KMS-11 (cell line): ENCODE data around the gene XIST.

Source experiments
- H2AFZ ChIP-seq: fragments of 200-600 bp; sonication (generic); 2 replicates; pipeline ENCODE4 v1.6.1; 2016; ENCODE audit warnings: antibody characterized with exemption, mixed run types, low read depth
- H3K27ac ChIP-seq: fragments of 200-600 bp; sonication (generic); 2 replicates; pipeline ENCODE4 v1.6.1; 2016; ENCODE audit warnings: mild to moderate bottlenecking, mixed run types
- H3K27me3 ChIP-seq: fragments of 200-600 bp; sonication (generic); 2 replicates; pipeline ENCODE4 v1.6.1; 2017; ENCODE audit warnings: mild to moderate bottlenecking, low read depth, mixed run types, moderate library complexity; ENCODE audit not compliant: insufficient read depth
- H3K36me3 ChIP-seq: fragments of 200-600 bp; sonication (generic); 2 replicates; pipeline ENCODE4 v1.6.1; 2017; ENCODE audit warnings: mild to moderate bottlenecking, mixed run types; ENCODE audit not compliant: insufficient read depth
- H3K4me1 ChIP-seq: fragments of 200-600 bp; sonication (generic); 2 replicates; pipeline ENCODE4 v1.6.1; 2016; ENCODE audit warnings: mild to moderate bottlenecking, low read depth, mixed run types; ENCODE audit not compliant: poor library complexity, severe bottlenecking
- H3K4me2 ChIP-seq: fragments of 200-600 bp; sonication (generic); 2 replicates; pipeline ENCODE4 v1.7.0; 2016; ENCODE audit warnings: mild to moderate bottlenecking, mixed run types
- H3K4me3 ChIP-seq: fragments of 200-600 bp; sonication (generic); IDR thresholded peaks from 2 replicates; pipeline ENCODE4 v1.6.1; 2017; ENCODE audit warnings: low read depth, low read length, mixed read lengths; ENCODE audit not compliant: insufficient read depth
- H3K79me2 ChIP-seq: fragments of 200-600 bp; sonication (generic); 2 replicates; pipeline ENCODE4 v1.6.1; 2016; ENCODE audit warnings: low read depth, mixed run types; ENCODE audit not compliant: insufficient read depth
- H3K9ac ChIP-seq: fragments of 200-600 bp; sonication (generic); 2 replicates; pipeline ENCODE4 v1.6.1; 2016; ENCODE audit warnings: mild to moderate bottlenecking, mixed run types
- H4K20me1 ChIP-seq: fragments of 200-600 bp; sonication (generic); 2 replicates; pipeline ENCODE4 v1.6.1; 2016; ENCODE audit warnings: mild to moderate bottlenecking, mixed run types; ENCODE audit not compliant: insufficient read depth
- TF ChIP-seq, protein P1 (sequence below): fragments of 200-600 bp; sonication (generic); conservative IDR thresholded peaks from 2 replicates; pipeline ENCODE4 v1.6.1; 2017; ENCODE audit warnings: low read depth, mild to moderate bottlenecking, antibody characterized with exemption, low read length, moderate library complexity, mixed read lengths

Gene XIST

DNA sequence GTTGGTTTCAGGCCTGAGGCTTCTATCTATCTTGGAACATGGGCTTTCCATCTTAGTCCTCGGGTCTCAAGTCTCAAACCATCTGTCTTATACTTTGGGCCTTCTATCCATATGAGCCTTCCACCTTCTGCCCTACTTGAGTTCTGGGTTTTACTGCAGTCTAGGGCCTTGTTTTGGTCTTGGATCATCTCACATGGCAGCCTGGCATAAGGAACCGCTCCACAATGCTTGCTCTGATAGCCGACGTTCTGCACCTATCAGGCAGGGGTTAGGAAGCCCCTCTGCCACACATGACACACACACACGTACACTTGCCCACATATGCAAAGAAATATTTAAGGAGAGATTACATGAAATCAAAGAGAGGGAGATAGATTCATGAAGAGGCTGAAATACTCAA lies 25.5 kb downstream of the XIST start:
- Histone ChIP-seq H3K9ac (no peak overlapping the region), H4K20me1 (no peaks in the 10 kb centered on the region), H3K4me3 (no peak overlapping the region), H3K79me2 (no peaks in the 10 kb centered on the region), H3K4me2 (no peak overlapping the region), H2AFZ (no peak overlapping the region), H3K27me3 (no peaks in the 10 kb centered on the region), H3K36me3 (no peaks in the 10 kb centered on the region), H3K27ac (no peak overlapping the region), H3K4me1 (no peaks in the 10 kb centered on the region)
- TF ChIP-seq, protein P1, sequence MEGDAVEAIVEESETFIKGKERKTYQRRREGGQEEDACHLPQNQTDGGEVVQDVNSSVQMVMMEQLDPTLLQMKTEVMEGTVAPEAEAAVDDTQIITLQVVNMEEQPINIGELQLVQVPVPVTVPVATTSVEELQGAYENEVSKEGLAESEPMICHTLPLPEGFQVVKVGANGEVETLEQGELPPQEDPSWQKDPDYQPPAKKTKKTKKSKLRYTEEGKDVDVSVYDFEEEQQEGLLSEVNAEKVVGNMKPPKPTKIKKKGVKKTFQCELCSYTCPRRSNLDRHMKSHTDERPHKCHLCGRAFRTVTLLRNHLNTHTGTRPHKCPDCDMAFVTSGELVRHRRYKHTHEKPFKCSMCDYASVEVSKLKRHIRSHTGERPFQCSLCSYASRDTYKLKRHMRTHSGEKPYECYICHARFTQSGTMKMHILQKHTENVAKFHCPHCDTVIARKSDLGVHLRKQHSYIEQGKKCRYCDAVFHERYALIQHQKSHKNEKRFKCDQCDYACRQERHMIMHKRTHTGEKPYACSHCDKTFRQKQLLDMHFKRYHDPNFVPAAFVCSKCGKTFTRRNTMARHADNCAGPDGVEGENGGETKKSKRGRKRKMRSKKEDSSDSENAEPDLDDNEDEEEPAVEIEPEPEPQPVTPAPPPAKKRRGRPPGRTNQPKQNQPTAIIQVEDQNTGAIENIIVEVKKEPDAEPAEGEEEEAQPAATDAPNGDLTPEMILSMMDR, result no peak

DNA sequence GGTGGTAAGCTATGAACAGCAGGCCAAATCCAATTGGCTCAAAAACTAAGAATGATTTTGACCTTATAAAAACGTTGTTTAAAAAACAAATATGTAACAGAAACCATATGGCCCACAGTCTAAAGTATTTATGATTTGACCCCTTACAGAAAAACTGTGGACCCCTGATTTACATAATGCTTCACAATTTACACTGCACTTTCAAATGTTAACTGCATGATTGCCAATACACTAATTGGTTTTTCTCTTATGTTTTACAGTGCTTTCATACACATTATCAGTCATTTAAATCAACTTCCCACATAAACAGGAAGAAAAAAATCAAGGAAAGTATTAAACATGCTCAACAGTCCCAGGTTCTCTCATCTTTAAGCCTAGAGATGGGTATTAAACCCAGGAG lies 26.9 kb downstream of the XIST start:
- Histone ChIP-seq H3K4me3 (no peak overlapping the region), H3K9ac (no peak overlapping the region), H4K20me1 (no peaks in the 10 kb centered on the region), H3K4me1 (no peaks in the 10 kb centered on the region), H3K4me2 (no peak overlapping the region), H3K36me3 (no peaks in the 10 kb centered on the region), H3K27ac (no peak overlapping the region), H2AFZ (no peak overlapping the region), H3K79me2 (no peaks in the 10 kb centered on the region), H3K27me3 (no peaks in the 10 kb centered on the region)
- TF ChIP-seq, protein P1, result no peak

DNA sequence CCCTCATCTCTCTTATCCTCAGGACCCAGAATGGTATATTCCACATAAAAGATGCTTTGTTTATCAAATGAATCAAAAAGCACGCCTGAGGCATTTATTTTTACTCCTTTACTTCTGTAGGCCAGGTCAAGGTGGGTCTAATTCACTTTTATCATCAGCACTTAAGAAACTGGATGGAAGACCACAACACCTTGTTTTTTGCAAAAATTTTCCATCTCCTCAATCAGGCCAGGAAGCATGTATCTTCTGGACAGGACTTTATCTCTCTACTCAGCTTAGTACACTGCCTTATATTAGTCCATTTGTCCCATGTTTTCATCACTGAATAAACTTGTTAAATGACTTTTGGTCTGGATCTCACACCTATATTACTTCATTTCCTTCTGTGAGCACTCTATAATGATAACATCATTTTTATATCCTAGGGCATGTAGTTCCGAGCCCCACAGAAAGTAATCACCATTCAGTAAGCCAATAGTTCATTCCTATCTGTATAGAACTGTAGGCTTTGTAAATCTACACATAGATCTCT lies 29.0 kb downstream of the XIST start:
- Histone ChIP-seq H3K27ac (no peak overlapping the region), H3K4me1 (no peaks in the 10 kb centered on the region), H3K79me2 (no peaks in the 10 kb centered on the region), H3K4me2 (no peak overlapping the region), H3K9ac (no peak overlapping the region), H3K27me3 (no peaks in the 10 kb centered on the region), H3K4me3 (no peak overlapping the region), H4K20me1 (no peaks in the 10 kb centered on the region), H3K36me3 (no peaks in the 10 kb centered on the region), H2AFZ (no peak overlapping the region)
- TF ChIP-seq, protein P1, result no peak

DNA sequence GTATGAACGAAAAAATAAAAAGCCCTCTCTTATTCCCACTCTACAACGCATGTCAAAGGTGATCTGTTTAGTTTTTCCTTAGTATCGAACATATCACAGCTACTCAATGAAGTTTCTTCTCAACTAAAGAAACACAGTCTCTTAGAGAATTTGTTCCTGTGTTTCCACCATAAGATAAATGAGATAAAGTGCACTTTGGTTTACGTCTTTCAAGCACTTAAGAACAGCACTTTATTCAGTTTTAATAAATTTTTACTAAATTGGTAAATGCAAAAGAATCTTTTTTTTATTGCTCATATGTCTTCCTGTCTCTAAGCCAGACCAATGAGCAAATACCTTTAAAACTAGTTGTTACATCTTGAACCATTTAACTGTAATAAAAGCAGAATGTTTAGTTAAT lies 29.7 kb downstream of the XIST start:
- Histone ChIP-seq H3K9ac (no peak overlapping the region), H3K27me3 (no peaks in the 10 kb centered on the region), H2AFZ (no peak overlapping the region), H3K36me3 (no peaks in the 10 kb centered on the region), H4K20me1 (no peaks in the 10 kb centered on the region), H3K4me3 (no peak overlapping the region), H3K79me2 (no peaks in the 10 kb centered on the region), H3K4me2 (no peak overlapping the region), H3K27ac (no peak overlapping the region), H3K4me1 (no peaks in the 10 kb centered on the region)
- TF ChIP-seq, protein P1, result no peak
